HG03521 (cell line): ENCODE data around the gene AP1S2.

ENCODE experiments used
- ATAC-seq: cut with Tn5 transposase; IDR thresholded peaks from one replicate; pipeline ENCODE4 v1.9.1; 2021; ENCODE audit warnings: mild to moderate bottlenecking, moderate library complexity; ENCODE audit not compliant: unreplicated experiment

AP1S2 gene

DNA sequence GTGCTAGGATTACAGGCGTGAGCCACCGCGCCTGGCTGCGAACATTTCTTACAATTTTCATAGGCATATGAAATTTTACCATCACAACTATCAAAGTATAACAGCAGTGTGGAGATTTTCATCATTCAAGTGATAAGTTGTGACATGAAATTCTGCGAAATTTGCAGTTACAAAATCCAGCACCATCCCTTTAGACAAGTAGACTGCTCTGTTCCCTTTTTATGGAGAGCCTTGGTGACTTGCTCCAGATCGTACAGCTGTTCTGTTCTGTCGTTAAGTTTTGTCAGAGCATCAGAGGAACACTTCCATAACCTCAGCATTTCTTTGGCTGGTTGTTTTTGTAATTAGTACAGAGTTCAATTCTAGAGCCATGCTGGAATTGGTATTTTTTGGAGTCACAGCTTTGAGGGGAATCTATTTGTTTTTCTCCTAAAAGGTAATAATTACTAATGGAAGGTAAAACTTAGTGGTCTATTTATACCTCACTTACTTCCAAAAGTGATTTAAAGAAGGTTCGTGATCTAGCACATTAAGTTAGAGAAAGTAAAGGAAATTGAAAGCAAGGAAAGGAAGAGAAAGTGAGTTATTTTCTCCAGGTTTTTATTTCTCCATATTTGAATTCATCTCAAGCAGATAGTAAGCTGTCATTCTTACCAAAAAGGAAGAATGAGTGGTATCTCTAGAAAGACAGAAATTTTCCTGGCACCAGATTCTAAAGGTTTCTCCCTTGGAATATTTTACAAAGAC is 42.2 kb downstream of the AP1S2 start:
- ATAC-seq, result no peak

DNA sequence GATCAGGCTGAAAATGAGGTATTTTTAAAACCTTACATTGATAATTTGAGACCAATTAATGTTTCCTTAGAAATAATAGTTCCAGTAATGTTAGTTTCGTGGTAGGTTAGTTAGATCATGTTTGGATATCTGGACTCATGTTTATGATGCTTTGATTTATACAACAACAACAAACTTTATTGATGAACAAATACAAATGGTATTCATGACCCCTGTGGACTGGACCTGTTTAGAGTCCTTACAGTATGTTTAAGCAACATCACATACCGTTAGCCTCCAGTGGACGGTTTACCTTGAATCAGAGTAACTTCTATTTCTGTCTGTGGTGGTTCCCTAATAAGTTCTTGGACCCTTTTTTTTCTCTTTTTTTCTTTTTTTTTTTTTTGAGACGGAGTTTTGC is 46.4 kb downstream of the AP1S2 start:
- ATAC-seq, result no peak

DNA sequence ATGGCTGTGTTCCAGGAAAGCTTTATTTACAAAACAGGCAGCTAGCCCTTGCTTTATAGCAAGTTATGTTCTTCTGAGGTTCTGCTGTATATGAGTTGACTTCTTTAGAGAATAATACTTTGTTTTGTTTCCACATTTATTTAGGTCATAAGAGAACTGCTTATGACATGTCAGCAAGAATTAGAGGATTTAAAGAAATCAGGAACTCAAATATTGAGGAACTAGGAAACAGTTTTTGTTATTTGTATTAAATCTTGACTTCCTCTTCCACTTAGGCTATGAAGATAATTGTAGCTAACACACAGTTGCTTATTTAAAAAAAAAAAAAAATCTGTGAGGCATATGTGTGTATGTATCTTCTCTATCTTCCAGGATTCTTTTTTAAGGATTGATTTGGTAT is 50.0 kb downstream of the AP1S2 start:
- no peak for ATAC-seq

DNA sequence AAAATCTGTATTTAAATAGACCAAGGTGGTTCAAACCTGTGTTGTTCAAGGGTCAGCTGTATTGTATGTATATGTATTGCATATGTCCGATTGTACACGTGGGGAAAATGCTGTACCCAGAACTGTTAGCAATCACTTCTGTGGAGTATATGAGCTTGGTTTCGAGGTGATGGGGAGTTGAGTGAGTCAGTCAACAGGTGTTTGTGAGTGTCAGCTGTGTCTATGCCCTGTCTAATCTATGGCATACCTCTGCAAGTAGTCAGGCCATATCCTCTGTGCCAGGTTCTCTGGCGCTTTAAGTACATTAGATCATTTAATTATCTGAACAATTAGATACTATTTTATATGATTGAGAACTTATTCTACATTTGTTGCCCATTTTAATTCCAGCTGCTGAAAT is 56.9 kb downstream of the AP1S2 start:
- no peak for ATAC-seq

DNA sequence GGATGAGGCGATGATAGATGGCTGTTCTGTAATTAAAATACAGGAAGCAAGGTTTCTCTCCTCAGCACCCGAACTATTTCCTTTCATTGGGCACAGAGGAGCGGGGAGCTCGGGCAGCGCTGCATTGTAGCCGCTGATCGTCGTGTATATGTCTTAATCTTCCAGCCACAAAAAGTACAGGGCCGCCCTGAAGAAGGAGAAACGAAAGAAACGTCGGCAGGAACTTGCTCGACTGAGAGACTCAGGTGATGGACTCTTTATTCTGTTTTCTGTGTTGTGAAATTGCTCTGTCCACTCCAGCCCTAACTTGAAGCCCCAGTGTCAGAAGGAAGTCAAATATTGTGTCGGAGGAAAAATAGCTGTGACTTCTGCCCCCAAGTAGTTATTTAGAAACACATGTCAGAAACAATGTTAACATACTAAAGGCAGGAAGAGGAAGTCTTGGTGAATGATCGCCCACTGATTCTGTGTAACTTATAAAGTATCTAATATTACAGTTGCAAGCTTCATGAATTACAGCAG is 63.8 kb downstream of the AP1S2 start:
- ATAC-seq, result peak; percentile 13

DNA sequence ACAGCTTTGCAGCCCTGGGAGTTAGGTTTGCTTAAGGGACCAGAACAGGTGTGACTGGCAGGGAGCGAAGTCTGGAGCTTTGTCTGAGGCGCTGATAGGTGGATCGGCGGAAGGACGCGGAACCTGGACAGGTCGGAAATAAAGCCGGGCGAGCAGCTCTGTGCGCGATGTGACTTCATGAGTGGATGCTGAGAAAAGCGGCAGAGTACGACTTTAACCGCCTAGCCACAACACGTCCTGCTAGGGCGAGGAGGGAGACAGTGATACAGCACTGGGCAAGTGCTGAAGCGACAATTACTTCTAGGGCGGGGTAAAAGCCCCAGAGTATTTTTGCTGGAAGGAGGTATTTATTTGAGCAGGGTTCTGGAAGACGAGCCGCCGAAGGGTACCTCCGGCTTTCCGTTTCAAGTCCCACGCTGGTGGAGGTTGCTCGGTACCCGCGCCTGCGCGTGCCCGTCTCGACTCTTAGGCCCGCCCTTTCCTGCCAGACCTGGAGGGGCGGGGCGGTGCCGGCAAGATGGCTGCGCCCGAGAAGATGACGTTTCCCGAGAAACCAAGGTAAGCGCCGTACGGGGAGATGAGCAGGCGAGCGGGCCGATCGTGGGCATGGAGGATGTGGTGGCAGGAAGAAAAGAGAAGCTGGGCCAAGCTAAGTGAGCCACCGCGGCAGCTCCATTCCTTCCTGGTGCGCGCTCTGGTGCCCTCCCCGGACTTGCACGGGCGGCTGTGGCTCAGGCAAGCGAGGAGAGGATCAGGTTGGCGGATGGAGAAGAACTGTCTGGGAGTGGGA is 64.4 kb downstream of the AP1S2 start, which contains the start of gene ZRSR2:
Gene ZRSR2 (plus strand): TSS at position 506 of the 790 bp plus-strand sequence. CDS start 12 bp downstream, at position 518.
- peak; percentile 90 for ATAC-seq

DNA sequence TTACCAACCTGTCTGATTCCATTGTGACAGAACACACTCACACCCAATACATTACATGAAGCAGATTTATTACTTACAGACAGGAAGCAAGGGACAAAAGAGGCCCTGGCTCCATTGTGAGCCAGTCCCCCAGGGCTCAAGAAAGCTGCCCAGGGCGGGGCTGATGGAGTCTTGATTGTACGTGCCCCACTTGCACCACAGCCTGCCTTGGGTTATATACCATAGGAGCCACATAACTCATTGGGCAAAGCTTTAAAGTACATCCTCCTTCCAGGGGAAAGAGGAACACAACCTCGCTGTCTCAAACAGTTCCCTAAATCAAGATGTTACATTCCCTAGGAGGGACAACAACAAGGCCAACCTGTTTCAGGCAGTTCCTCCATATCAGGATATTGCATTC is 67.7 kb downstream of the AP1S2 start:
- no peak for ATAC-seq

DNA sequence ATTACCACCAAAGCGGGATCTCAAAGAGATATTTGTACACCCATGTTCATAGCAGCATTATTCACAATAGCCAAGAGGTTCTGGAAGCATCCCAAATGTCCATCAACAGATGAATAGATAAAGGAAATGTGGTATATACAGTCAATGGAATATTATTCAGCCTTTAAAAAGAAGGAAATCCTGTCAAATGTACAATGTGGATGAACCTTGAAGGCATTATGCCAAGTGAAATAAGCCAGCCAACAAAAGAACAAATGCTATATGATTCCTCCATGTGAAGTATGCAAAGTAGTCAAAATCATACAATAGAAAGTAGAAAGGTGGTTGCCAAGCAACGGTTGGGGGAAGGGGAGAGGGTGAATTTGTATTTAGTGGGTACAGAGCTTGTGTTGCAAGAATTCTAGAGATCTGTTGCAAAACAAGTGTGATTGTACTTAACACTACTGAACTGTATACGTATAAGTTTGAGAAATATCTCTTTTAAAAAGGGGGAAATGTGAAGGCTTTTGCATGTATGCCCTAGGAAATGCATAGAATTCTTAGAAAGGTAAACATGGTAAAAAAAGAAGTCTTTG is 69.3 kb downstream of the AP1S2 start:
- ATAC-seq, result no peak

DNA sequence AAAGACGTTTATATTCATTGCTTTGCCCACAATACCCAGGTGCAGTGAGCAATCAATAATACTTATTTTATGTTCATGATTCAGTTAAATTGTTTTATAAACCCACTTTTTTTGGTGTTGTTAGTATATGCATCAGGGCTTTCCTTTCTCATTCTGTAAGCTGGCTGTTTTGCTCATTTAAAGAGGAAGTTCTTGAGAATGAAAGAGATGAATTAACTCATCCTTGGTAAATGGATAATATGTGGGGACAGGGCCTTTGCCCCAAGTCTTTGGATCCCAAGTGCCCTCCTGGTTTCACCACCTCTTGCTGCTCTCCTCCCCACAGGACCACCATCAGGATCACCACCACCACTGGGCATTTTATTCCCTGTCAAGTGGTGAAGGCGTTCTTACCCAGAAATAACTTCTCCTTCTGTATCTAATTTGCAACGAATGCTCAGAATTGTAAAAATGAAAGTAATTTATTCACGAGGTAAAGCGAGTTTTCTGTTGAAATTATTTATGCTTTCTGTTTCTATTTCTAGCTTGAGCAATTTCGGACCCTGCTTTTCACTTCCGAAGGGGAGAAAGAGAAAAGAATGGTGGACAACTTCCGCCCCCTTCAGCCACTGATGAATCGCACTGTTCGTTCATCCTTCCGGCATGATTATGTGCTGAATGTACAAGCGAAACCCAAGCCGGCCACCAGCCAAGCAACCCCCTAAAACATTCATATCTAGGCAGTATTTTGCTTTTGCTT is 72.5 kb downstream of the AP1S2 start:
- ATAC-seq, result peak; percentile 84
